ENCODE results near the gene KLF18. TPM values are rescaled to one million over a fixed set of nuclear protein-coding genes. Genes with fewer than 3 reads are reported as not detected.

Gene KLF18
- total and polyA plus RNA-seq, 7 donors = not detected

GRCh38 chr1:44138239-44138638 is 3.2 kb downstream of the KLF18 start:
- H3K4me1 ChIP-seq = no peaks in the 10 kb centered on the region
- no peaks in the 10 kb centered on the region for H3K9me3 ChIP-seq
- TF ChIP-seq CTCF (IDR thresholded peaks at IDR 0.05) = no peak
- no peaks in the 10 kb centered on the region for H3K36me3 ChIP-seq (ENCODE audit: insufficient read depth in 1 of 2, low read depth in 1 of 2)
- no peak overlapping the region for H3K27ac ChIP-seq
- H3K4me3 ChIP-seq = no peak overlapping the region
- ATAC-seq = no peak
- WGBS, 3 donors = 91 to 98% (median 92%) methylated on average over 3 of the region's 3 CpGs
- intact Hi-C loops (cut with DNase I) = no loop called here
- peaks cover 0 to 5% (median 0%) of the 10 kb centered on the region in 3 donors for H3K27me3 ChIP-seq (ENCODE audit: insufficient read depth in 3 of 3, low read length in 2 of 3)
- no peak for DNase-seq

- Histone ChIP-seq H3K27ac (no peak overlapping the region), H3K36me3 (ENCODE audit: insufficient read depth in 1 of 2, low read depth in 1 of 2) (no peaks in the 10 kb centered on the region), H3K4me1 (no peaks in the 10 kb centered on the region), H3K27me3 (ENCODE audit: insufficient read depth in 3 of 3, low read length in 2 of 3) (peaks cover 0 to 5% (median 0%) of the 10 kb centered on the region in 3 donors), H3K4me3 (no peak overlapping the region), H3K9me3 (no peaks in the 10 kb centered on the region)
- intact Hi-C loops (cut with DNase I) = no loop called here
- DNase-seq (no peak), ATAC-seq (no peak)
- 59 to 79% (median 74%) methylated on average over 2 of the region's 2 CpGs for WGBS, 3 donors
- TF ChIP-seq CTCF (IDR thresholded peaks at IDR 0.05) = no peak
These were observed 5.5 kb downstream of the KLF18 start for GRCh38 chr1:44135886-44136285.

DNA sequence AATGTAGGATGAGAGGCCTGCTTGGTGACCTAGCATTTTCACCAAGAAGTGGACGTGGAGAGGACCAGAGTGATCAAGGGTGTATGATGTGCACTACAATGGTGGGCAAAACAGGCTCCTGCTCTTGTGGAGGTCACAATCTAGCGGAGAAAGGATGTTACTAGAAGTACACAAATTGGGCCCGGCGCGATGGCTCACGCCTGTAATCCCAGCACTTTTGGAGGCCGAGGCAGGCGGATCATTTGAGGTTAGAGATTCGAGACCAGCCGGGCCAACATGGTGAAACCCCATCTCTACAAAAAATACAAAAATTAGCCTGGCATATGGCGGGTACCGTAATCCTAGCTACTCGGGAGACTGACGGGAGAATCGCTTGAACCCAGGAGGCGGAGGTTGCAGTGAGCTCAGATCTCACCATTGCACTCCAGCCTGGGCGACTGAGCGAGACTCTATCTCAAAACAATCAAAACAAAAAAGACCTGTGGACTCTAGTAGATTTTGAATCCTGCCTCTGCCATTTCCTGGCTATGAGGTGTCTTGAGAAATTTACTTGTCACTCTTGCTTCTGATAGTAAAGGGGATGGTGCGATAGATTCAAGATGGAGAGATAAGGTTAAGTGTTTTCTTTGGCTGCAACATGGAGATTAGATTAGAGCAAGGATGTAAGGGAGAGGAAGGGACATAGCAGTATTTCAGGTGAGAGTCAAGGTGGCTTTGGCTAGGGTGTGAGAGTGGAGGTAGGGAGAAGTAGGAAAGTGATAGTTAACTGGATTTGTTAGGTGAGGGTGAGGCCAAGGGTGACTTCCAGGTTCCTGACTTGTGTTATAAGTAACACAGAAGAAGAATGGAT is 7.1 kb downstream of the KLF18 start:
- no peak overlapping the region for H3K27ac ChIP-seq
- no peak for TF ChIP-seq CTCF (IDR thresholded peaks at IDR 0.05)
- no peaks in the 10 kb centered on the region for H3K4me1 ChIP-seq
- peaks cover 0 to 5% (median 0%) of the 10 kb centered on the region in 3 donors for H3K27me3 ChIP-seq (ENCODE audit: insufficient read depth in 3 of 3, low read length in 2 of 3)
- no peaks in the 10 kb centered on the region for H3K9me3 ChIP-seq
- no peak for ATAC-seq
- 91 to 93% (median 93%) methylated on average over 19 of the region's 19 CpGs for WGBS, 3 donors
- H3K36me3 ChIP-seq (ENCODE audit: insufficient read depth in 1 of 2, low read depth in 1 of 2) = no peaks in the 10 kb centered on the region
- no peak overlapping the region for H3K4me3 ChIP-seq
- no peak for DNase-seq
- intact Hi-C loops (cut with DNase I) = no loop called here

DNA sequence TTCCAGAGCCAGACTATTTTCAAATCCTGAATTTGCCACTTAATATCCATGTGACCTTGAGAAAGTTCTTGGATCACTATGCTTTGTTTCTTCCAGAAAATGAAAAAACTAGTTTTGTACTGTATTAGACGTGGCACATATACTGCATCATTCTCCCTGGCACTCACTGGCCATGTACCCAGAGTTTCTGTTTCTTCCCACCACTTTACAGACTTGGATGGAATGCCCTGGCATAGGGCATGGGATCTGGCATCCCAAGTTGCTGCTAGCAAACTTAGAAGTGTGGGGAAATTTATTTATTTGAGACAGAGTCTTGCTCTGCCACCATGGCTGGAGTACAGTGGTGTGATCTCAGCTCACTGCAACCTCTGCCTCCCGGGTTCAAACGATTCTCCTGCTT is 10.0 kb downstream of the KLF18 start:
- no peaks in the 10 kb centered on the region for H3K36me3 ChIP-seq (ENCODE audit: insufficient read depth in 1 of 2, low read depth in 1 of 2)
- H3K4me3 ChIP-seq = no peak overlapping the region
- TF ChIP-seq CTCF (IDR thresholded peaks at IDR 0.05) = no peak
- 30 to 48% (median 41%) methylated on average over 3 of the region's 3 CpGs for WGBS, 3 donors
- H3K27me3 ChIP-seq (ENCODE audit: insufficient read depth in 3 of 3, low read length in 2 of 3) = peaks cover 0 to 8% (median 0%) of the 10 kb centered on the region in 3 donors
- no peak for ATAC-seq
- H3K9me3 ChIP-seq = no peaks in the 10 kb centered on the region
- DNase-seq = no peak
- intact Hi-C loops (cut with DNase I) = no loop called here
- H3K4me1 ChIP-seq = no peaks in the 10 kb centered on the region
- H3K27ac ChIP-seq = no peak overlapping the region

Data from psoas muscle (tissue), 8 donors.